Hepatic stellate cell (primary cell): ENCODE results near the gene LRTM2.

Experiments
- DNase-seq: peaks from one replicate; pipeline ENCODE4 v3.0.0; 2011; ENCODE audit warnings: low spot score

Gene LRTM2

DNA sequence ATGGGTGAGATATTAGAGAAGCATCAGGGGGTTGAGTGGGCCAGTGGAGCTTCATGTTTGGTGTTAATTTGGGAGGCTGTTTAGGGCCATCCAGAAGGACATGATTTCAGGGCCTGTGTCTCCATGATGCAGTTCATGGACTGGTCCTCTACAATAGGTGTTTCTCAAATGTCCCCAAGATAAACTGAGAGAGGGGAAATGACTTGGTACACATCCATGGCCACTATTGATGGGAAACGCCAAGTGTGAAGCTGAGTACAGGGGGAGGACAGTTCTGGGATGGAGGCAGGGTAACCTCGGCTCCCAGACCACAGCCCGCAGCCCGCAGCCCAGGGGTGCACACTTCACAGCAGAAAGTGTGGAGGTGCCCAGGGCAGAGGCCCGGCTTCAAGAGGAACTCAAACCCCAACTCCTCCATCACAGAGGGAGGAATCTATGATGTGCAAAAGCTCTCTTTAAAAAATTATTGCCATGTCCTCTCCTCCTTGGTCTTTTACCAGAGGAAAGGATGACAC is 64.8 kb downstream of the LRTM2 start:
- DNase-seq = no peak

DNA sequence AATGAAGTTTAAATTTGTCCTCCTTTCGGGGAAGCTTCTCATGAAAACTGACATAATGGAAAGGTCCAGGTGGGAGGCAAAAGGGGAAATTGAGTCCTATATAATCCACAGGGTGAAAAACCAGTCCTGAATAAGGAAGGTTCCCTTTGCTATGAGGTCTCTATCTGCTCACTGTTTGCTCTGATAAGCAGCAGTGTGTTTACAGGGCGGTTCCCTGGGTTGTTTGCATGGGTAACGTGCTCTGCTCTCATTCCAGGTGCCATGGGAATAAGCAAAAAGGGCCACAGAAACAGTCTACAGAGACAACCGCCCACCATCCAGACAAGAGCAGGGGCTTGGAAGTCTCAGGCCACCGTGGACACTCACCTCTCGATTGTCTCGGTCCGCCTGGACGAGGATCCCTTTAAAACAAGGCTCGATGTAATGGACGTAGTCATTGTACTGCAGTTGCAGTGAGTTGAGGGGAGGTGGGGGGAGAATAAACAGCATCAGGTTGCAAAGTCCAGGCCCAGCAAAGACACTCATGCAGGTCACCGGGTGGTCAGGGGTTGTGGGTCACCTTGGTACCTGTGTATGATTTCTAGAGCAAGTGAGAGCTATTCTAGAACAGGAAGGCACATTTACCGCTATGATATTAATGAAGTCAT is 65.4 kb downstream of the LRTM2 start:
- no peak for DNase-seq
